K562 (cell line): ENCODE results near the gene DBT. TPM values are rescaled to one million over a fixed set of nuclear protein-coding genes. Genes with fewer than 3 reads are reported as not detected.

Experiments
- ATAC-seq: fragments of 200-7000 bp; cut with Tn5 transposase; 3 replicates; pipeline ENCODE4 v1.9.1; 2020; ENCODE audit warnings: moderate library complexity
- BruUV-seq: library from RNA; stranded (reverse); fragments of 400-500 nt; replicated peaks from 2 replicates; lab custom pipeline; 2021; lab: Mats Ljungman, UMichigan
- CTCF ChIA-PET: fragments of 300-600 bp; formaldehyde crosslinking; extraction: SDS; loops from one replicate; lab custom pipeline; 2021; ENCODE audit warnings: low intra/inter-chr PET ratio; lab: Yijun Ruan, JAX
- POLR2A ChIA-PET: fragments of 300-600, 350-650 bp; sonication (Branson Sonifier 250); formaldehyde crosslinking; extraction: SDS; loops from one replicate; lab custom pipeline; 2021; ENCODE audit warnings: antibody characterized with exemption, inconsistent platforms; lab: Yijun Ruan, JAX
- DNase-seq, 4 experiments: peaks; one replicate each; pipeline versions ENCODE4 v3.0.0 to v3.0.0-alpha.2; 2011 to 2018; ENCODE audit warnings: low spot score in 3 of 4, mixed read lengths in 3 of 4; ENCODE audit errors: extremely low read depth in 1 of 4
- FAIRE-seq: peaks from 2 replicates; lab custom pipeline; 2011; peaks lifted over from hg19 to GRCh38; lab: Jason Lieb, UNC
- H2AFZ ChIP-seq: 2 replicates; pipeline ENCODE4 v1.6.0; 2011; ENCODE audit warnings: low read depth, low read length, control low read depth, inconsistent platforms
- H3K27ac ChIP-seq: fragments of 200-600 bp; 3 replicates; pipeline ENCODE4 v1.8.0; 2011; ENCODE audit warnings: low read depth, mild to moderate bottlenecking, control low read depth, inconsistent platforms, low read length, moderate library complexity, mixed read lengths; ENCODE audit errors: extremely low read depth
- H3K27me3 ChIP-seq, 2 experiments: fragments of 300-600 bp in 1 of 2; 2 replicates in 1 of 2; 3 replicates in 1 of 2; pipeline versions ENCODE4 v1.6.0 to v1.8.0; 2011; ENCODE audit warnings: inconsistent platforms in 2 of 2, low read length in 2 of 2, mild to moderate bottlenecking in 1 of 2, mixed read lengths in 1 of 2, moderate library complexity in 1 of 2; ENCODE audit not compliant: control insufficient read depth in 2 of 2, insufficient read depth in 2 of 2
- H3K36me3 ChIP-seq: fragments of 300-600 bp; 3 replicates; pipeline ENCODE4 v1.8.0; 2011; ENCODE audit warnings: mild to moderate bottlenecking, low read length, inconsistent platforms; ENCODE audit not compliant: control insufficient read depth, insufficient read depth
- H3K4me1 ChIP-seq, 2 experiments: fragments of 200-600 bp in 1 of 2; replicated peaks in 1 of 2; 2 replicates in 1 of 2; 3 replicates in 1 of 2; pipeline versions ENCODE4 v1.5.1 to v1.8.0; 2011; ENCODE audit warnings: inconsistent platforms in 2 of 2, low read length in 2 of 2, mild to moderate bottlenecking in 1 of 2, mixed read lengths in 1 of 2, moderate library complexity in 1 of 2; ENCODE audit not compliant: control insufficient read depth in 2 of 2, insufficient read depth in 2 of 2
- H3K4me2 ChIP-seq: 2 replicates; pipeline ENCODE4 v1.6.1; 2011; ENCODE audit warnings: low read length, control low read depth, inconsistent platforms, mixed read lengths; ENCODE audit not compliant: insufficient read depth
- H3K4me3 ChIP-seq: fragments of 200-600 bp; sonication (generic), shearing (Covaris generic); 2 replicates; pipeline ENCODE4 v1.5.1; 2016; ENCODE audit warnings: control low read depth, inconsistent platforms
- H3K79me2 ChIP-seq: fragments of 200-600 bp; 3 replicates; pipeline ENCODE4 v1.8.0; 2011; ENCODE audit warnings: low read length, inconsistent platforms; ENCODE audit not compliant: control insufficient read depth, insufficient read depth
- H3K9ac ChIP-seq, 2 experiments: 2 replicates each; pipeline versions ENCODE4 v1.6.0 to v1.6.1; 2011; ENCODE audit warnings: low read depth in 2 of 2, low read length in 2 of 2, control low read depth in 1 of 2, inconsistent platforms in 1 of 2, mild to moderate bottlenecking in 1 of 2, mixed read lengths in 1 of 2; ENCODE audit not compliant: insufficient read depth in 1 of 2
- H3K9me1 ChIP-seq: one replicate; pipeline ENCODE4 v1.6.0; 2011; ENCODE audit warnings: inconsistent platforms, mild to moderate bottlenecking, low read length, moderate library complexity; ENCODE audit not compliant: control insufficient read depth, insufficient read depth
- H3K9me3 ChIP-seq: replicated peaks from 2 replicates; pipeline ENCODE4 v1.5.1; 2011; ENCODE audit warnings: low read depth, low read length, inconsistent platforms; ENCODE audit not compliant: control insufficient read depth, insufficient read depth
- H4K20me1 ChIP-seq: replicated peaks from 2 replicates; pipeline ENCODE4 v1.6.1; 2011; ENCODE audit warnings: low read length, inconsistent platforms, mixed read lengths; ENCODE audit not compliant: control insufficient read depth, insufficient read depth
- ARHGAP35 ChIP-seq: fragments of 450-650 bp; IDR thresholded peaks from 2 replicates; pipeline ENCODE4 v1.6.1; 2018; ENCODE audit not compliant: partially characterized antibody
- C11orf30 ChIP-seq: fragments of 450-650 bp; IDR thresholded peaks from 2 replicates; pipeline ENCODE4 v1.6.1; 2016; ENCODE audit warnings: low read depth, mild to moderate bottlenecking
- ELF2 ChIP-seq: fragments of 250-450 bp; sonication (Bioruptor Pico); IDR thresholded peaks from 2 replicates; pipeline ENCODE4 v1.5.0; 2021; ENCODE audit warnings: mild to moderate bottlenecking
- IRF2 ChIP-seq: sonication (generic); formaldehyde crosslinking; IDR thresholded peaks from 2 replicates; pipeline ENCODE4 v1.8.1; 2022; ENCODE audit warnings: mild to moderate bottlenecking, missing genetic modification reagents
- MAFF ChIP-seq: IDR thresholded peaks from 2 replicates; pipeline ENCODE4 v1.6.1; 2012; ENCODE audit warnings: low read length, improper control_type of control experiment
- NELFE ChIP-seq: IDR thresholded peaks from 2 replicates; pipeline ENCODE4 v1.6.1; 2011; ENCODE audit warnings: mild to moderate bottlenecking; ENCODE audit not compliant: insufficient read depth, insufficient read length
- POLR2A ChIP-seq: fragments of 450-650 bp; conservative IDR thresholded peaks from 2 replicates; pipeline ENCODE4 v1.6.1; 2016
- PRMT5 ChIP-seq: sonication (generic); formaldehyde crosslinking; IDR thresholded peaks from 2 replicates; pipeline ENCODE4 v1.5.0; 2020; ENCODE audit warnings: missing genetic modification reagents
- SMAD1 ChIP-seq: fragments of 150-350 bp; IDR thresholded peaks from 2 replicates; pipeline ENCODE4 v1.6.1; 2014; ENCODE audit warnings: low read length, low read depth; ENCODE audit not compliant: partially characterized antibody
- ZC3H4 ChIP-seq: sonication (generic); formaldehyde crosslinking; IDR thresholded peaks from 2 replicates; pipeline ENCODE4 v1.9.0; 2021; ENCODE audit warnings: missing genetic modification reagents, borderline replicate concordance
- ZNF121 ChIP-seq: sonication (generic); formaldehyde crosslinking; conservative IDR thresholded peaks from 2 replicates; pipeline ENCODE4 v1.8.0; 2022; ENCODE audit warnings: missing genetic modification reagents
- ZNF316 ChIP-seq: fragments of 450-650 bp; IDR thresholded peaks from 2 replicates; pipeline ENCODE4 v1.6.1; 2016
- WGBS: fragments of 100-300 bp; shearing (Covaris generic); methylation state at CpG from one replicate; pipeline ENCODE4 v1.1.6; 2016; ENCODE audit warnings: low coverage, mixed read lengths; ENCODE audit not compliant: insufficient coverage; ENCODE audit errors: missing lambda C conversion rate; 5-methylcytosine and 5-hydroxymethylcytosine counted together
- in situ Hi-C: fragments of 300-500 bp; cut with MboI; formaldehyde crosslinking; loops from 4 replicates; pipeline ENCODE4 v1.15.0; 2018; ENCODE audit warnings: inconsistent platforms, mixed read lengths
- intact Hi-C: fragments of 100-400 bp; cut with micrococcal nuclease; formaldehyde crosslinking; loops from 2 replicates; pipeline ENCODE4 v1.14.2; 2022
- polyA plus RNA-seq, 8 experiments: library from polyadenylated mRNA; depleted of rRNA in 4 of 8; stranded (reverse) in 5 of 8; unstranded in 3 of 8; fragments of >200 nt; fragmentation: Nextera tagmentation in 2 of 8; fragmentation: Illumina TruSeq in 1 of 8; extraction: Ambion mirVana in 2 of 8; extraction: Trizol in 1 of 8; gene quantifications; 2 replicates each; pipeline versions ENCODE4 v1.2.1 to v1.2.3, GENCODE V29; 2011 to 2014; ENCODE audit warnings: inconsistent platforms in 1 of 8, missing spikeins in 1 of 8
- total RNA-seq, 7 experiments: library from RNA; depleted of rRNA in 6 of 7; stranded (reverse); fragments of >200 nt in 6 of 7; fragmentation: Illumina TruSeq in 2 of 7; extraction: Trizol in 2 of 7; gene quantifications; 2 replicates each; pipeline versions ENCODE4 v1.2.1 to v1.2.3, GENCODE V29; 2011 to 2021; ENCODE audit warnings: low replicate concordance in 1 of 7

DBT gene
- total and polyA plus RNA-seq, 9 of the 15 experiments (the other 6 are each of a cell fraction or from before 2014, with no cell fraction given) = 2.7 to 13.5 (median 7.3) TPM

- BruUV-seq = no TSS peak
- Histone ChIP-seq H3K9me3 (no peaks in the 10 kb centered on the region), H3K79me2 (no peaks in the 10 kb centered on the region), H3K9me1 (no peaks in the 10 kb centered on the region), H3K36me3 (no peaks in the 10 kb centered on the region), H3K4me3 (no peak overlapping the region), H3K4me1 (no peaks in the 10 kb centered on the region), H3K27me3 (no peaks in the 10 kb centered on the region), H2AFZ (no peak overlapping the region), H3K4me2 (no peak overlapping the region), H4K20me1 (no peaks in the 10 kb centered on the region), H3K27ac (no peak overlapping the region), H3K9ac (no peak overlapping the region)
- intact Hi-C loops (no loop called here), in situ Hi-C loops (no loop called here)
- no peak for DNase-seq
- no peak for ATAC-seq
- CTCF ChIA-PET = interaction anchor here (0.6 kb wide), 1 partner anchor 832 kb away, joined by 5 read pairs; no protein-coding TSS in a partner anchor
- no peak for FAIRE-seq
- POLR2A ChIA-PET = no interaction called here
- 76% methylated on average over 2 of the region's 2 CpGs for WGBS
- peak; percentile 30; the same call in 1 of the 2 replicates for TF ChIP-seq MAFF
- peak; percentile 86 for TF ChIP-seq ZNF316
- TF ChIP-seq POLR2A = no peak
- peak; percentile 55 for TF ChIP-seq C11orf30
Measured at GRCh38 chr1:100168051-100168450, 81.6 kb downstream of the DBT start.

- H3K27me3 ChIP-seq = no peaks in the 10 kb centered on the region
- no peak overlapping the region for H2AFZ ChIP-seq
- FAIRE-seq (no peak), ATAC-seq (no peak), DNase-seq (no peak)
- no TSS peak for BruUV-seq
- in situ Hi-C loops (no loop called here), intact Hi-C loops (no loop called here)
- H3K36me3 ChIP-seq = no peaks in the 10 kb centered on the region
- H3K4me1 ChIP-seq = no peaks in the 10 kb centered on the region
- TF ChIP-seq ZC3H4 (no peak), PRMT5 (CRISPR knock-in tag) (no peak), ELF2 (no peak), ARHGAP35 (no peak), SMAD1 (no peak), IRF2 (no peak), ZNF121 (peak; percentile 81), NELFE (no peak)
- H3K9me3 ChIP-seq = no peaks in the 10 kb centered on the region
- no peaks in the 10 kb centered on the region for H3K79me2 ChIP-seq
- H3K9me1 ChIP-seq = no peaks in the 10 kb centered on the region
- no peaks in the 10 kb centered on the region for H4K20me1 ChIP-seq
- POLR2A ChIA-PET = interaction anchor here (1.1 kb wide), 1 partner anchor 198 kb away, joined by 3 read pairs; no protein-coding TSS in a partner anchor
- no peak overlapping the region for H3K4me2 ChIP-seq
- 48% methylated on average over 5 of the region's 5 CpGs for WGBS
- no peak overlapping the region for H3K9ac ChIP-seq
- CTCF ChIA-PET = no interaction called here
- no peak overlapping the region for H3K4me3 ChIP-seq
- H3K27ac ChIP-seq = no peak overlapping the region
Measured at GRCh38 chr1:100164702-100165101, 84.9 kb downstream of the DBT start.
